Measurements from ENCODE around the gene RAB31.
"Not testable (repeated sequence)": the region's sequence is repeated elsewhere in the genome, so short reads cannot be mapped to it uniquely, and the experiment has no call there.

The RAB31 gene

GRCh38 chr18:9869715-9870430 is 161.8 kb downstream of the RAB31 start:
- no peak for DNase-seq

GRCh38 chr18:9870431-9871008 is 162.4 kb downstream of the RAB31 start:
- no peak for DNase-seq

- DNase-seq = no peak
Observed at GRCh38 chr18:9871244-9871746, 163.2 kb downstream of the RAB31 start.

- no peak for DNase-seq
Observed at GRCh38 chr18:9872823-9873222, 164.7 kb downstream of the RAB31 start.

- no peak for DNase-seq
Observed at GRCh38 chr18:9874728-9875127, 166.6 kb downstream of the RAB31 start.

- no peak for DNase-seq
Observed at GRCh38 chr18:9876212-9876866, 168.2 kb downstream of the RAB31 start.

- DNase-seq = peak; percentile 14
Observed at GRCh38 chr18:9876867-9877654, 169.0 kb downstream of the RAB31 start.

- DNase-seq = no peak
Observed at GRCh38 chr18:9877655-9878014, 169.5 kb downstream of the RAB31 start.

- no peak for DNase-seq
Observed at GRCh38 chr18:9878095-9878494, 170.0 kb downstream of the RAB31 start.

GRCh38 chr18:9878783-9879242 is 170.7 kb downstream of the RAB31 start:
- no peak for DNase-seq

- no peak for DNase-seq
Observed at GRCh38 chr18:9884090-9884489, 176.0 kb downstream of the RAB31 start.

- no peak for DNase-seq
Observed at GRCh38 chr18:9884532-9885140, 176.5 kb downstream of the RAB31 start.

- no peak for DNase-seq
Observed at GRCh38 chr18:9885170-9886004, 177.3 kb downstream of the RAB31 start, which contains the start of gene TXNDC2. Gene TXNDC2 (plus strand): TSS chr18:9885973. CDS start chr18:9886681, 708 bp downstream.

- no peak for DNase-seq
Observed at GRCh38 chr18:9886005-9886348, 177.9 kb downstream of the RAB31 start.

- DNase-seq = no peak
Observed at GRCh38 chr18:9887992-9888391, 179.9 kb downstream of the RAB31 start.

GRCh38 chr18:9890196-9890595 is 182.1 kb downstream of the RAB31 start:
- no peak for DNase-seq

- DNase-seq = no peak
Observed at GRCh38 chr18:9890957-9891356, 182.9 kb downstream of the RAB31 start.

GRCh38 chr18:9891515-9891914 is 183.4 kb downstream of the RAB31 start:
- DNase-seq = not testable (repeated sequence)

- no peak for DNase-seq
Observed at GRCh38 chr18:9894454-9895068, 186.5 kb downstream of the RAB31 start.

GRCh38 chr18:9897129-9897528 is 189.0 kb downstream of the RAB31 start:
- DNase-seq = no peak

- not testable (repeated sequence) for DNase-seq
Observed at GRCh38 chr18:9897787-9898291, 189.7 kb downstream of the RAB31 start.
